Neural cell (in vitro differentiated cells): Measurements from ENCODE around the gene ADORA2B. TPM values are rescaled to one million over a fixed set of nuclear protein-coding genes. Genes with fewer than 3 reads are reported as not detected.

ENCODE experiments used
- H2AFZ ChIP-seq: fragments of 200-600, 300-800 bp; sonication (generic), shearing (Covaris generic); 2 replicates; pipeline ENCODE4 v1.6.0; 2014; ENCODE audit warnings: low read depth, mild to moderate bottlenecking, antibody characterized with exemption, low read length, moderate library complexity
- H3F3A ChIP-seq: fragments of 200-600 bp; shearing (Covaris generic); 2 replicates; pipeline ENCODE4 v1.6.1; 2016; ENCODE audit warnings: mild to moderate bottlenecking, moderate library complexity, mixed read lengths, antibody characterized with exemption, low read length; ENCODE audit not compliant: insufficient read depth, poor library complexity, severe bottlenecking
- H3K27ac ChIP-seq: fragments of 200-600, 300-800 bp; sonication (generic), shearing (Covaris generic); 2 replicates; pipeline ENCODE4 v1.5.1; 2014; ENCODE audit warnings: mild to moderate bottlenecking, low read length, moderate library complexity
- H3K27me3 ChIP-seq: fragments of 300-800, 200-600 bp; sonication (generic), shearing (Covaris generic); 2 replicates; pipeline ENCODE4 v1.6.0; 2014; ENCODE audit warnings: mild to moderate bottlenecking, low read depth, low read length, moderate library complexity; ENCODE audit not compliant: insufficient read depth
- H3K36me3 ChIP-seq: fragments of 300-800, 200-600 bp; sonication (generic), shearing (Covaris generic); 2 replicates; pipeline ENCODE4 v1.5.1; 2014; ENCODE audit warnings: mild to moderate bottlenecking, antibody characterized with exemption, low read length, moderate library complexity; ENCODE audit not compliant: insufficient read depth
- H3K4me2 ChIP-seq: fragments of 300-800, 200-600 bp; sonication (generic), shearing (Covaris generic); 2 replicates; pipeline ENCODE4 v1.6.0; 2014; ENCODE audit warnings: mild to moderate bottlenecking, low read length
- H3K4me3 ChIP-seq: fragments of 300-800, 200-600 bp; sonication (generic), shearing (Covaris generic); 2 replicates; pipeline ENCODE4 v1.5.1; 2014; ENCODE audit warnings: mild to moderate bottlenecking, low read length, moderate library complexity
- H3K79me2 ChIP-seq: fragments of 200-600 bp; shearing (Covaris generic); replicated peaks from 2 replicates; pipeline ENCODE4 v1.6.0; 2014; ENCODE audit warnings: mild to moderate bottlenecking, low read length, moderate library complexity; ENCODE audit not compliant: insufficient read depth
- H3K9ac ChIP-seq: fragments of 300-800, 200-600 bp; sonication (generic), shearing (Covaris generic); 2 replicates; pipeline ENCODE4 v1.6.1; 2016; ENCODE audit warnings: mild to moderate bottlenecking, low read length, mixed read lengths
- H3K9me2 ChIP-seq: fragments of 200-600 bp; shearing (Covaris generic); 2 replicates; pipeline ENCODE4 v1.6.1; 2016; ENCODE audit warnings: mild to moderate bottlenecking, low read length, mixed read lengths; ENCODE audit not compliant: insufficient read depth
- H3K9me3 ChIP-seq: fragments of 200-600, 300-800 bp; sonication (generic), shearing (Covaris generic); 2 replicates; pipeline ENCODE4 v1.6.1; 2016; ENCODE audit warnings: mild to moderate bottlenecking, mixed run types, low read length, moderate library complexity, mixed read lengths
- H4K20me1 ChIP-seq: fragments of 200-600 bp; shearing (Covaris generic); 2 replicates; pipeline ENCODE4 v1.6.1; 2016; ENCODE audit warnings: mild to moderate bottlenecking, mixed run types; ENCODE audit not compliant: insufficient read depth
- EP300 ChIP-seq: fragments of 450-650 bp; conservative IDR thresholded peaks from 2 replicates; pipeline ENCODE4 v1.6.1; 2014; ENCODE audit warnings: antibody characterized with exemption, mild to moderate bottlenecking, moderate library complexity; ENCODE audit not compliant: poor library complexity, severe bottlenecking
- EZH2 ChIP-seq: fragments of 200-600, 300-800 bp; shearing (Covaris generic), sonication (generic); IDR thresholded peaks from 2 replicates; pipeline ENCODE4 v1.6.1; 2014; ENCODE audit warnings: antibody characterized with exemption, low read length, borderline replicate concordance, mild to moderate bottlenecking; ENCODE audit not compliant: insufficient read depth, poor library complexity, severe bottlenecking
- MXI1 ChIP-seq: fragments of 450-650 bp; conservative IDR thresholded peaks from 2 replicates; pipeline ENCODE4 v1.6.1; 2014; ENCODE audit warnings: antibody characterized with exemption, mild to moderate bottlenecking; ENCODE audit not compliant: poor library complexity, severe bottlenecking
- POLR2AphosphoS5 ChIP-seq: IDR thresholded peaks from 2 replicates; pipeline ENCODE4 v1.6.1; 2012
- RAD21 ChIP-seq: fragments of 450-650 bp; conservative IDR thresholded peaks from 2 replicates; pipeline ENCODE4 v1.6.1; 2014; ENCODE audit warnings: antibody characterized with exemption, mild to moderate bottlenecking, moderate library complexity
- SMC3 ChIP-seq: fragments of 450-650 bp; conservative IDR thresholded peaks from 2 replicates; pipeline ENCODE4 v1.6.1; 2014; ENCODE audit warnings: antibody characterized with exemption, mild to moderate bottlenecking, moderate library complexity; ENCODE audit not compliant: poor library complexity
- TAF1 ChIP-seq: IDR thresholded peaks from 2 replicates; pipeline ENCODE4 v1.6.1; 2012; ENCODE audit warnings: low read depth
- polyA plus RNA-seq: library from polyadenylated mRNA; depleted of rRNA; stranded (reverse); fragments of >200 nt; gene quantifications from 2 replicates; pipeline ENCODE4 v1.2.3, GENCODE V29; 2014
- TF ChIP-seq, protein P1 (sequence below): IDR thresholded peaks from 2 replicates; pipeline ENCODE4 v1.6.1; 2012; ENCODE audit warnings: borderline replicate concordance
- TF ChIP-seq, protein P2 (sequence below): fragments of 450-650 bp; IDR thresholded peaks from 2 replicates; pipeline ENCODE4 v1.5.1; 2014; ENCODE audit warnings: antibody characterized with exemption, mild to moderate bottlenecking, moderate library complexity; ENCODE audit not compliant: poor library complexity, severe bottlenecking

Gene ADORA2B
- polyA plus RNA-seq, 1 donor from 2014 or later = 0.78 TPM

DNA sequence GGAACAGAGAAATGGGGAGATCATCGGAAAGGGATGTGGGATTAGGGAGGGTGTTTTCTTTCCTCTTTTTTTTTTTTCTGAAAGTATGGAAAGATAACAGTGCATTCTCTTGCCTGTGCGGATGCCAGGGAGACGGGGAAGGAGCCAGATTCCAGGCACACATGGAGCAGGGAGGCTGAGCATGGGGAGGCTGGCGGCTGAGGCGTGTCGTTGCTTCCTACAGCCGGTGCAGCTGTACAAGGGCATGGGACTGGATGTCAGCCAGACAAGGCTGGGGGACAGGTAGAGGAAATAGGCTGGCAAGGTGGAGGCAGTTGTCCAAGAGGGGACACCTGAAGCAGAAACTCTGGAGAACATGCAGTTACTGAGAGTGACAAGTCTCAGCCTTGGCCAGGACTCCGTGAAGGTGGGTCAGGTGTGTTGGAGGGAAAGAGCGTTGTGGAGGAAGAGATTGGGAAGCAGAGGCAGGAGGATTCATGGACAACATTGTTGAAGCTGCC is 16.6 kb upstream of the ADORA2B start:
- Histone ChIP-seq H3K4me3 (no peak overlapping the region), H3K36me3 (no peaks in the 10 kb centered on the region), H3K9ac (no peak overlapping the region), H3K79me2 (no peaks in the 10 kb centered on the region), H3K4me2 (no peak overlapping the region), H4K20me1 (no peaks in the 10 kb centered on the region), H3K27me3 (no peaks in the 10 kb centered on the region), H2AFZ (no peak overlapping the region), H3K9me2 (no peaks in the 10 kb centered on the region), H3K9me3 (no peaks in the 10 kb centered on the region), H3K27ac (no peak overlapping the region), H3F3A (no peaks in the 10 kb centered on the region)
- TF ChIP-seq, protein P1, sequence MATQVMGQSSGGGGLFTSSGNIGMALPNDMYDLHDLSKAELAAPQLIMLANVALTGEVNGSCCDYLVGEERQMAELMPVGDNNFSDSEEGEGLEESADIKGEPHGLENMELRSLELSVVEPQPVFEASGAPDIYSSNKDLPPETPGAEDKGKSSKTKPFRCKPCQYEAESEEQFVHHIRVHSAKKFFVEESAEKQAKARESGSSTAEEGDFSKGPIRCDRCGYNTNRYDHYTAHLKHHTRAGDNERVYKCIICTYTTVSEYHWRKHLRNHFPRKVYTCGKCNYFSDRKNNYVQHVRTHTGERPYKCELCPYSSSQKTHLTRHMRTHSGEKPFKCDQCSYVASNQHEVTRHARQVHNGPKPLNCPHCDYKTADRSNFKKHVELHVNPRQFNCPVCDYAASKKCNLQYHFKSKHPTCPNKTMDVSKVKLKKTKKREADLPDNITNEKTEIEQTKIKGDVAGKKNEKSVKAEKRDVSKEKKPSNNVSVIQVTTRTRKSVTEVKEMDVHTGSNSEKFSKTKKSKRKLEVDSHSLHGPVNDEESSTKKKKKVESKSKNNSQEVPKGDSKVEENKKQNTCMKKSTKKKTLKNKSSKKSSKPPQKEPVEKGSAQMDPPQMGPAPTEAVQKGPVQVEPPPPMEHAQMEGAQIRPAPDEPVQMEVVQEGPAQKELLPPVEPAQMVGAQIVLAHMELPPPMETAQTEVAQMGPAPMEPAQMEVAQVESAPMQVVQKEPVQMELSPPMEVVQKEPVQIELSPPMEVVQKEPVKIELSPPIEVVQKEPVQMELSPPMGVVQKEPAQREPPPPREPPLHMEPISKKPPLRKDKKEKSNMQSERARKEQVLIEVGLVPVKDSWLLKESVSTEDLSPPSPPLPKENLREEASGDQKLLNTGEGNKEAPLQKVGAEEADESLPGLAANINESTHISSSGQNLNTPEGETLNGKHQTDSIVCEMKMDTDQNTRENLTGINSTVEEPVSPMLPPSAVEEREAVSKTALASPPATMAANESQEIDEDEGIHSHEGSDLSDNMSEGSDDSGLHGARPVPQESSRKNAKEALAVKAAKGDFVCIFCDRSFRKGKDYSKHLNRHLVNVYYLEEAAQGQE = no peak
- TF ChIP-seq EZH2 (no peak), POLR2AphosphoS5 (no peak), EP300 (no peak), MXI1 (no peak), RAD21 (no peak), SMC3 (no peak), TAF1 (no peak)
- TF ChIP-seq, protein P2, sequence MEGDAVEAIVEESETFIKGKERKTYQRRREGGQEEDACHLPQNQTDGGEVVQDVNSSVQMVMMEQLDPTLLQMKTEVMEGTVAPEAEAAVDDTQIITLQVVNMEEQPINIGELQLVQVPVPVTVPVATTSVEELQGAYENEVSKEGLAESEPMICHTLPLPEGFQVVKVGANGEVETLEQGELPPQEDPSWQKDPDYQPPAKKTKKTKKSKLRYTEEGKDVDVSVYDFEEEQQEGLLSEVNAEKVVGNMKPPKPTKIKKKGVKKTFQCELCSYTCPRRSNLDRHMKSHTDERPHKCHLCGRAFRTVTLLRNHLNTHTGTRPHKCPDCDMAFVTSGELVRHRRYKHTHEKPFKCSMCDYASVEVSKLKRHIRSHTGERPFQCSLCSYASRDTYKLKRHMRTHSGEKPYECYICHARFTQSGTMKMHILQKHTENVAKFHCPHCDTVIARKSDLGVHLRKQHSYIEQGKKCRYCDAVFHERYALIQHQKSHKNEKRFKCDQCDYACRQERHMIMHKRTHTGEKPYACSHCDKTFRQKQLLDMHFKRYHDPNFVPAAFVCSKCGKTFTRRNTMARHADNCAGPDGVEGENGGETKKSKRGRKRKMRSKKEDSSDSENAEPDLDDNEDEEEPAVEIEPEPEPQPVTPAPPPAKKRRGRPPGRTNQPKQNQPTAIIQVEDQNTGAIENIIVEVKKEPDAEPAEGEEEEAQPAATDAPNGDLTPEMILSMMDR = no peak

DNA sequence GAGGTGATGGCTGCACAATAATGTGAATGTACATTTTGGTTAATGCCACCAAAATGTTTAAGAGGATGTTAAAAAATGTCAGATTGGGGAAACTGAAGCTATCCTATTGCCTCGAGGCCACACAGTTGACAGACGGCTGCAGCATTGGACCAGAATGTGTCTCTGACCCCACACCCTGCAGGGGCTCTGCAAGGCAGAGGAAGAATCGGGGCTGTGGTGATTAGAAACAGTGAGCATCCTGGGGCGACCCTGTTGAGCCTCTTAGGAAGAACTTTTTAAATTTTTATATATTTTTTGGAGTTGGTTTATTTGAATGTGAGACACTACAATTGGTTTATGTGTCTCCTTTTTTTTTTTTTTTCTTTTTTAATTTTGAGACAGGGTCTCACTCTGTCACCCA is 15.0 kb upstream of the ADORA2B start:
- Histone ChIP-seq H3K27me3 (no peaks in the 10 kb centered on the region), H3K79me2 (no peaks in the 10 kb centered on the region), H3K4me3 (no peak overlapping the region), H4K20me1 (no peaks in the 10 kb centered on the region), H3K9ac (no peak overlapping the region), H3F3A (no peaks in the 10 kb centered on the region), H3K4me2 (no peak overlapping the region), H3K36me3 (no peaks in the 10 kb centered on the region), H2AFZ (no peak overlapping the region), H3K9me2 (no peaks in the 10 kb centered on the region), H3K27ac (no peak overlapping the region), H3K9me3 (no peaks in the 10 kb centered on the region)
- TF ChIP-seq RAD21 (no peak), EP300 (no peak), TAF1 (no peak), POLR2AphosphoS5 (no peak), MXI1 (no peak), EZH2 (no peak)
- TF ChIP-seq, protein P2 = no peak
- TF ChIP-seq, protein P1 = no peak
